BJ (cell line): Measurements from ENCODE around the gene ITCH. TPM values are rescaled to one million over a fixed set of nuclear protein-coding genes. Genes with fewer than 3 reads are reported as not detected.

Experiments
- CTCF ChIA-PET: fragments of 350-600 bp; formaldehyde crosslinking; extraction: SDS; loops from one replicate; lab custom pipeline; 2021; ENCODE audit warnings: antibody characterized with exemption, inconsistent platforms; lab: Yijun Ruan, JAX
- POLR2A ChIA-PET: fragments of 300-600 bp; sonication (Branson Sonifier 250); formaldehyde crosslinking; extraction: SDS; loops from one replicate; lab custom pipeline; 2021; ENCODE audit warnings: antibody characterized with exemption; lab: Charles Lee
- DNase-seq: peaks from one replicate; pipeline ENCODE4 v3.0.0-alpha.2; 2011; ENCODE audit warnings: low read depth
- H3K27me3 ChIP-seq: 2 replicates; pipeline ENCODE4 v1.6.0; 2011; ENCODE audit warnings: low read length; ENCODE audit not compliant: control insufficient read depth, insufficient read depth
- H3K36me3 ChIP-seq: 2 replicates; pipeline ENCODE4 v1.5.1; 2011; ENCODE audit warnings: low read length; ENCODE audit not compliant: control insufficient read depth, insufficient read depth
- H3K4me3 ChIP-seq: 2 replicates; pipeline ENCODE4 v1.5.1; 2011; ENCODE audit warnings: low read depth, mild to moderate bottlenecking, control low read depth, low read length
- CTCF ChIP-seq: IDR thresholded peaks from 2 replicates; pipeline ENCODE4 v1.5.1; 2011; ENCODE audit warnings: low read depth, mild to moderate bottlenecking, control low read depth, inconsistent platforms, low read length, moderate library complexity; ENCODE audit not compliant: insufficient read depth
- polyA plus RNA-seq: library from polyadenylated mRNA; depleted of rRNA; stranded (reverse); fragments of >200 nt; gene quantifications from 2 replicates; pipeline ENCODE4 v1.2.3, GENCODE V29; 2011

Gene ITCH
- polyA plus RNA-seq, 1 experiment, result 7.8 TPM

GRCh38 chr20:34547844-34548613 lies 185.0 kb downstream of the ITCH start:
- no peak for DNase-seq
- CTCF ChIA-PET, result interaction anchor here (0.6 to 2.0 kb wide), 5 partner anchors 9 to 137 kb away, joined by 3 to 6 read pairs (median 4); no protein-coding TSS in a partner anchor
- no peaks in the 10 kb centered on the region for H3K36me3 ChIP-seq
- H3K27me3 ChIP-seq, result no peaks in the 10 kb centered on the region
- TF ChIP-seq CTCF, result no peak
- no peak overlapping the region for H3K4me3 ChIP-seq
- POLR2A ChIA-PET, result no interaction called here

GRCh38 chr20:34549291-34549928 lies 186.3 kb downstream of the ITCH start:
- Histone ChIP-seq H3K27me3 (no peaks in the 10 kb centered on the region), H3K36me3 (no peaks in the 10 kb centered on the region), H3K4me3 (no peak overlapping the region)
- ChIA-PET POLR2A (no interaction called here), CTCF (no interaction called here)
- no peak for TF ChIP-seq CTCF
- DNase-seq, result no peak

GRCh38 chr20:34549929-34550305 lies 186.8 kb downstream of the ITCH start:
- no peaks in the 10 kb centered on the region for H3K36me3 ChIP-seq
- CTCF ChIA-PET, result no interaction called here
- TF ChIP-seq CTCF, result no peak
- no peaks in the 10 kb centered on the region for H3K27me3 ChIP-seq
- POLR2A ChIA-PET, result no interaction called here
- no peak overlapping the region for H3K4me3 ChIP-seq
- DNase-seq, result no peak

- CTCF ChIA-PET, result interaction anchor here (1.0 kb wide), 1 partner anchor 13 kb away, joined by 4 read pairs; no protein-coding TSS in a partner anchor
- Histone ChIP-seq H3K27me3 (no peaks in the 10 kb centered on the region), H3K36me3 (no peaks in the 10 kb centered on the region), H3K4me3 (no peak overlapping the region)
- POLR2A ChIA-PET, result no interaction called here
- no peak for TF ChIP-seq CTCF
- no peak for DNase-seq
Measured at GRCh38 chr20:34552569-34552968, 189.5 kb downstream of the ITCH start.

- DNase-seq, result no peak
- POLR2A ChIA-PET, result no interaction called here
Measured at GRCh38 chr20:34553366-34553867, 190.3 kb downstream of the ITCH start.

More at GRCh38 chr20:34553366-34553867, 190.3 kb downstream of the ITCH start:
- no peak for TF ChIP-seq CTCF
- no peaks in the 10 kb centered on the region for H3K36me3 ChIP-seq
- CTCF ChIA-PET, result interaction anchor here (1.0 to 1.4 kb wide), 5 partner anchors 9 to 241 kb away, joined by 3 to 4 read pairs (median 4); no protein-coding TSS in a partner anchor
- H3K27me3 ChIP-seq, result no peaks in the 10 kb centered on the region
- H3K4me3 ChIP-seq, result no peak overlapping the region
